ENCODE results near the gene NOVA1. TPM values are rescaled to one million over a fixed set of nuclear protein-coding genes. Genes with fewer than 3 reads are reported as not detected.

Gene NOVA1
- total RNA-seq, 6 experiments from 2014 or later = 0.12 to 2.0 (median 0.47) TPM

- 88% methylated on average over 1 of the region's 1 CpG for WGBS (ENCODE audit: insufficient coverage, low coverage, low lambda C conversion rate, missing lambda C conversion rate)
- H3K9me3 ChIP-seq = no peaks in the 10 kb centered on the region
- no peak overlapping the region for H3K4me3 ChIP-seq
- no peak for TF ChIP-seq POLR2A (IDR thresholded peaks at IDR 0.05)
- no peak for TF ChIP-seq CTCF (IDR thresholded peaks at IDR 0.05)
- no peaks in the 10 kb centered on the region for H3K36me3 ChIP-seq
- H3K27ac ChIP-seq = no peak overlapping the region
- no peak for DNase-seq
- intact Hi-C loops (cut with DNase I) = no loop called here
- no peaks in the 10 kb centered on the region for H3K27me3 ChIP-seq
- no peaks in the 10 kb centered on the region for H3K4me1 ChIP-seq
- no peak for ATAC-seq
These were observed 71.7 kb downstream of the NOVA1 start for GRCh38 chr14:26526137-26526536.

GRCh38 chr14:26525085-26525484, 72.7 kb downstream of the NOVA1 start:
- intact Hi-C loops (cut with DNase I) = no loop called here
- no peak for ATAC-seq
- Histone ChIP-seq H3K4me3 (no peak overlapping the region), H3K9me3 (no peaks in the 10 kb centered on the region), H3K27ac (no peak overlapping the region), H3K4me1 (no peaks in the 10 kb centered on the region), H3K27me3 (no peaks in the 10 kb centered on the region), H3K36me3 (no peaks in the 10 kb centered on the region)
- no peak for TF ChIP-seq POLR2A (IDR thresholded peaks at IDR 0.05)
- no peak for TF ChIP-seq CTCF (IDR thresholded peaks at IDR 0.05)
- DNase-seq = no peak

GRCh38 chr14:26522967-26523366, 74.9 kb downstream of the NOVA1 start:
- H3K9me3 ChIP-seq = no peaks in the 10 kb centered on the region
- ATAC-seq (no peak), DNase-seq (no peak)
- no peaks in the 10 kb centered on the region for H3K27me3 ChIP-seq
- intact Hi-C loops (cut with DNase I) = no loop called here
- no peaks in the 10 kb centered on the region for H3K36me3 ChIP-seq
- WGBS (ENCODE audit: insufficient coverage, low coverage, low lambda C conversion rate, missing lambda C conversion rate) = 78% methylated on average over 2 of the region's 2 CpGs
- H3K4me3 ChIP-seq = no peak overlapping the region
- H3K4me1 ChIP-seq = no peaks in the 10 kb centered on the region
- H3K27ac ChIP-seq = no peak overlapping the region
- TF ChIP-seq CTCF (IDR thresholded peaks at IDR 0.05) = no peak
- TF ChIP-seq POLR2A (IDR thresholded peaks at IDR 0.05) = no peak

- TF ChIP-seq POLR2A (IDR thresholded peaks at IDR 0.05) (no peak), CTCF (IDR thresholded peaks at IDR 0.05) (no peak)
- intact Hi-C loops (cut with DNase I) = no loop called here
- no peaks in the 10 kb centered on the region for H3K9me3 ChIP-seq
- H3K4me1 ChIP-seq = no peaks in the 10 kb centered on the region
- no peak overlapping the region for H3K27ac ChIP-seq
- ATAC-seq (no peak), DNase-seq (no peak)
- H3K36me3 ChIP-seq = no peaks in the 10 kb centered on the region
- H3K27me3 ChIP-seq = no peaks in the 10 kb centered on the region
- no peak overlapping the region for H3K4me3 ChIP-seq
These were observed 80.1 kb downstream of the NOVA1 start for GRCh38 chr14:26517771-26518170.

GRCh38 chr14:26500028-26500427, 97.8 kb downstream of the NOVA1 start:
- intact Hi-C loops (cut with DNase I) = no loop called here
- no peaks in the 10 kb centered on the region for H3K9me3 ChIP-seq
- no peak overlapping the region for H3K4me3 ChIP-seq
- no peak overlapping the region for H3K27ac ChIP-seq
- no peaks in the 10 kb centered on the region for H3K4me1 ChIP-seq
- DNase-seq = no peak
- WGBS (ENCODE audit: insufficient coverage, low coverage, low lambda C conversion rate, missing lambda C conversion rate) = 56% methylated on average over 2 of the region's 2 CpGs
- no peaks in the 10 kb centered on the region for H3K36me3 ChIP-seq
- no peak for TF ChIP-seq POLR2A (IDR thresholded peaks at IDR 0.05)
- no peak for TF ChIP-seq CTCF (IDR thresholded peaks at IDR 0.05)
- H3K27me3 ChIP-seq = no peaks in the 10 kb centered on the region
- ATAC-seq = no peak
